ENCODE data around the gene PICK1.
"Not testable (repeated sequence)": the region's sequence is repeated elsewhere in the genome, so short reads cannot be mapped to it uniquely, and the experiment has no call there.

The PICK1 gene

DNA sequence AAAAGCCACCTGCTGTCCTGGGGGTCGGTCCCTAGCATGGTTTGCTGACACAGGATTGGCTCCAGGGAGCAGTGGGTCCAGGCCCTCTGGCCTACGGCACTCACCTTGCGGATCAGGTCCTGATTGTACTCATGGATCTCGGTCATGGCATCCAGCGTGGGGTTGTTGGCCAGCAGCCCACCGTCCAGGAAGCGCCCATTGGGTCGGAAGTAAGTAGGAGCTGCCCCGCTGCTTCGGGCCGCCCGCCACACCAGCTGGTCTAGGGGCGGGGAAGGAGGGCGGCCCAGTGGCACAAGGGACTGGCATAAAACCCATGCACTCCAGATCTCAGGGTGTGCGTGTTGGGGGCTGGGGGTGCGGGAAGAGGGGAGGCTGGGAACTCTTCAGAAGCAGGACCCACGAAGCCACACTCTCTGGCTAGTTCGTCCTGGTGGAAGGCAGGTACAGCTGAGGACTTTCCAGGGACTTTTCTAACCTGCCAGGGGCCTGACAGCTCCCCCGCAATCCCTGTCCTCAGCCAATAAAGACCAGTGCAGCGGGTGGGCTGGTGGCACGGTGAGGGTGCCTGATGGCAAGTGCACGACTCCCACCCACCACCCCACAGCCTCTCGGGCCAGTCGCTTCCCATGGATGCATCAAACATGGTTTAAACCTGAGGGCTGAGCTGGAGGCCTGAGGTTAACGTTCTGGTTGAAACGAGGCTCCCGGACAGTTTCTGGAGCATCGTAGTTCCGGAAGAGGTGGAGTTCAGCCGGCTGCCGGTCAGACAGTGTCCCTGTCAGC, 58.4 kb downstream of the PICK1 start:
- H3K27ac ChIP-seq, result no peak overlapping the region

DNA sequence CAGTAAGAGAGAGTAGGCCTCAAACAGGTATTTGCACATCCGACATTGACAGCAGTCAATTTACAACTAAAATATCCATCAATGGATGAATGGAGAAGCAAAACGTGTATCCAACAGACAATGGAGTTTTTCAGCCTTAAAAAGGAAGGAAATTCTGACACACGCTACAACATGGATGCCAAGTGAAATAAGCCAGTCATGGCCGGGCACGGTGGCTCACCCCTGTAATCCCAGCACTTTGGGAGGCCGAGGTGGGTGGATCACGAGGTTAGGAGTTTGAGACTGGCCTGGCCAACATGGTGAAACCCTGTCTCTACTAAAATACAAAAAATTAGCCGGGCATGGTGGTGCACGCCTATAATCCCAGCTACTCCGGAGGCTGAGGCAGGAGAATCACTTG, 60.4 kb downstream of the PICK1 start:
- POLR2A ChIA-PET (ENCODE audit: low non-redundant PET); DNase-seq (ENCODE audit: low spot score); CTCF ChIA-PET; H3K27ac ChIP-seq: not testable (repeated sequence)

More for the DNA sequence above, 58.4 kb downstream of the PICK1 start:
- DNase-seq (ENCODE audit: low spot score), result no peak
- TF ChIP-seq, protein P1, sequence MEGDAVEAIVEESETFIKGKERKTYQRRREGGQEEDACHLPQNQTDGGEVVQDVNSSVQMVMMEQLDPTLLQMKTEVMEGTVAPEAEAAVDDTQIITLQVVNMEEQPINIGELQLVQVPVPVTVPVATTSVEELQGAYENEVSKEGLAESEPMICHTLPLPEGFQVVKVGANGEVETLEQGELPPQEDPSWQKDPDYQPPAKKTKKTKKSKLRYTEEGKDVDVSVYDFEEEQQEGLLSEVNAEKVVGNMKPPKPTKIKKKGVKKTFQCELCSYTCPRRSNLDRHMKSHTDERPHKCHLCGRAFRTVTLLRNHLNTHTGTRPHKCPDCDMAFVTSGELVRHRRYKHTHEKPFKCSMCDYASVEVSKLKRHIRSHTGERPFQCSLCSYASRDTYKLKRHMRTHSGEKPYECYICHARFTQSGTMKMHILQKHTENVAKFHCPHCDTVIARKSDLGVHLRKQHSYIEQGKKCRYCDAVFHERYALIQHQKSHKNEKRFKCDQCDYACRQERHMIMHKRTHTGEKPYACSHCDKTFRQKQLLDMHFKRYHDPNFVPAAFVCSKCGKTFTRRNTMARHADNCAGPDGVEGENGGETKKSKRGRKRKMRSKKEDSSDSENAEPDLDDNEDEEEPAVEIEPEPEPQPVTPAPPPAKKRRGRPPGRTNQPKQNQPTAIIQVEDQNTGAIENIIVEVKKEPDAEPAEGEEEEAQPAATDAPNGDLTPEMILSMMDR (conservative IDR thresholded peaks at IDR 0.05; ENCODE audit: low read depth), result no peak
- ChIA-PET CTCF (interaction anchor here (1.2 kb wide), 1 partner anchor 30 kb away, joined by 3 read pairs; no protein-coding TSS in a partner anchor), POLR2A (ENCODE audit: low non-redundant PET) (no interaction called here)

DNA sequence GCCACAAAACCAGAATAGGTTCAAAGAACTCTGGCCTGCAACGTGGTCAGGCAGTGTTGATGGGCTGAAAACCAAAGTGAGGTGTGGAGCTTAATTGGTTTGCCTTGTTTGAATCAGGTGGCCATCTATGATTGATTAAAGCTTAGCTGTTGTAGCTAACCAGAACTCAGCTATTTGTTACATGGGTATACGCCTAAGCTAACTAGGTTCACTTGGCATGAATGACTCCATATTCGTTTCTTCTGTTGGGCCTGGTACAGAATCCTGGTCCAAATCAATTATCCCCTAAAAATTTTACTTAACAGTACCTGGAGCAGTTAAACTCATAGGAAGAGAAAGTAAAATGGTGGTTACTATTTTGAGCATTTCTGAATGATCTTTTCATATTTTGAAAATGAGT, 61.0 kb downstream of the PICK1 start:
- POLR2A ChIA-PET (ENCODE audit: low non-redundant PET), result no interaction called here
- DNase-seq (ENCODE audit: low spot score), result no peak
- TF ChIP-seq, protein P1 (conservative IDR thresholded peaks at IDR 0.05; ENCODE audit: low read depth), result no peak
- H3K27ac ChIP-seq, result no peak overlapping the region
- CTCF ChIA-PET, result interaction anchor here (0.6 kb wide), 1 partner anchor 92 kb away, joined by 4 read pairs; no protein-coding TSS in a partner anchor

DNA sequence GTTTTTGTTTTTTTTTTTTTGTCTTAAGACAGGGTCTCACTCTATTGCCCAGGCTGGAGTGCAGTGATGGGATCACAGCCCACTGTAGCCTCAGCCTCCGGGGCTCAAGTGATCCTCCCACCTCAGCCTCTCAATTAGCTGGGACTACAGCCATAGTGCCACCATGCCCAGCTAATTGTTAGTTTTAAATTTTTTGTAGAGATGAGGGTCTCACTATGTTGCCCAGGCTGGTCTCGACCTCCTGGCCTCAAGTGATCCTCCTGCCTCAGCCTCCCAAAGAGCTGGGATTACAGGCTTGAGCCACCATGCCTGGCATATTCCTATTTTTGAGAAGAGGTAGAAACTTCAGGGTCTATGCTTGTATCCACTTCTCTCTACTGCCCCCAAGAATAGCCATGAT, 61.5 kb downstream of the PICK1 start:
- CTCF ChIA-PET, result interaction anchor here (0.6 kb wide), 1 partner anchor 92 kb away, joined by 4 read pairs; no protein-coding TSS in a partner anchor
- DNase-seq (ENCODE audit: low spot score); POLR2A ChIA-PET (ENCODE audit: low non-redundant PET); H3K27ac ChIP-seq: not testable (repeated sequence)

DNA sequence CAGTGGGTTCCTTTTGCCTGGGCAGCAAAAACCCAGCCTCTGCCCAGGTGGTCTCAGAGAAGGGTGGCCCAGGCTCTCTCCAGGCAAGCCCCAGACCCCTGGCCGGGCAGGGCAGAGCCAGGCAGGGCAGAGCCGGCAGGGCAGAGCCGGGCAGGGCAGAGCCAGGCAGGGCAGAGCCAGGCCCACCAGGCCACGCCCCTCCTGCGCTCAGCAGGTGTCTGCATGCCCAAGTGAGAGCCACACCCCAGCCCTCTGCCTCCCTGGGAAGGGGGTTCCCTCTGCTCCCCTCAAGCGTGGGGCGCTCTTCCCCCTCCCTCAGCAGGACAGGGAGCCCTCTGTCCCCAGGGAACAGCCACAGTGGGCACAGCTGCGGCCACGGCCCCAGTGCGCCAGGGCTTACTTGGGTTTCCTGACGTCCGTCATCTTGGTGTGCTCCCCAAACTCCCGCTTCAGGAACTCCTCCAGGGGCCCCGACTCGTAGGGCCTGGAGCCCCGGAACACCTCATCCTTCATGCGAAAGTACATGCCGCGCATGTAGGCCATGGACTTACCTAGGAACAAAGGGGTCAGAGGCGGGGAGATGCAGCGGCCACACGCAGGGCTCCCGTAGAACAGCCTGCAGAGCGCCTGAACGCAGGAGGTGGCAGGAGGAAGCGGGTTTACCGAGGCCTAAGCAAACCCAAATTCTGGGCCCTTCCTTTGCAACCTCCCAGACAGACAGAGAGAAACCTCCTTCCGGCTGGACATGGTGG, 63.3 kb downstream of the PICK1 start:
- CTCF ChIA-PET, result no interaction called here
- POLR2A ChIA-PET (ENCODE audit: low non-redundant PET), result no interaction called here
- no peak for DNase-seq (ENCODE audit: low spot score)
- peak overlapping the region; percentile 72 for H3K27ac ChIP-seq
- TF ChIP-seq, protein P1 (conservative IDR thresholded peaks at IDR 0.05; ENCODE audit: low read depth), result no peak

DNA sequence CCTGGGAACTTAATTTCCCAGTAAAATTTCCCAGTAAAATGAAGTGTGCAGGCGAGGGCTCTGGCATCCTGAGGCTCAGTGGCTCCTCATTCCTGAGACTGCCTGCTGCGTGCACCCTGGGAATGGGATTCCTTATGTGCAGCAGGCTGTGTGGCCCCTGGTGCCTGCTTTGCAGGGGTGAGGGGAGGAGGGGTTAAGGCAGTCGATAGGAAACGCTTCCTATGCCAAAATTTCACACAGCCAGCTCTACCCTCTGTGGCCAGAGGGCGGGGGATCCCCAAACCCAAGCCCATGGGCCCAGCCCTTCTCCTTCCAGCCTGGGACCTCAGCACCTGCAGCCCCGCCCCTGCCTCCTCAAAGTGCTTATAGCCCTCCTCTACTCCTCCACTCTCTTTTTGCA, 65.4 kb downstream of the PICK1 start:
- TF ChIP-seq, protein P1 (conservative IDR thresholded peaks at IDR 0.05; ENCODE audit: low read depth), result no peak
- no peak for DNase-seq (ENCODE audit: low spot score)
- ChIA-PET CTCF (interaction anchor here (0.6 kb wide), 1 partner anchor 225 kb away, joined by 3 read pairs; no protein-coding TSS in a partner anchor), POLR2A (ENCODE audit: low non-redundant PET) (no interaction called here)
- peak overlapping the region; percentile 72 for H3K27ac ChIP-seq

DNA sequence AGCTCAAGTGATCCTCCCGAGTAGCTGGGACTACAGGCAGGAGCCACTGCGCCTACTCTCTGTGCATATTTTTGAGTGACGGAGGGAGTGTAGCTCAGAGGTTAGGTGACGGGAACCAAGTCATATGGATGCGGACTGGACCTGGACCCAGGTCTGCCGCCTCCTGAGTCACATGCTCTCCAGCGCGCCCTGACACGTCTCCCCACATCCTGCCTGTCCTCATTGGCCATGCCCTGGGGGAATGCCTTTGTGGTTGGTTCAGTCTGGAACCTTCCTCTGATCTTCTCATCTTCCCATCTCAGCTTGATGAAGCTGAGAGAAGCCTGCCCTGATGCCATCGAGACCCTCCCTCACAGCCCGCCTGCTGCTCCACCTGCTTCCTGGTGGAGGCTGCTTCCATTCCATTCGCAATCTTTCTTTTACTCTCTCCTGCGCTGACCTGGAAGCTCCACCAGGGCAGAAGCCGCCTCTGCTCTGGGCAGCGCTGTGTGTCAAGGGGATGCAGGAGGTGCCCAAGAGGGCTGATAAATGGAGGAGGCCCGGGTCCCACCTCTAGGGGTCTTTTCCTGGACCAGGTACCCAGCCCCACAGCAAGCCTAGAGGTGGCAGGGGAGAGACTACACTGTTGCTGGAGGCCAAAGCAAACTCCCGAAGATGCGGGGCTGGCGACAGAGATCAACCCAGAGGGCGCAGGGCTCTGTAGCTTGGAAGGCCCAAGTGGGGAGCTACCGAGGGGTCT, 67.2 kb downstream of the PICK1 start:
- H3K27ac ChIP-seq, result peak overlapping the region; percentile 72
- TF ChIP-seq, protein P1 (conservative IDR thresholded peaks at IDR 0.05; ENCODE audit: low read depth), result no peak
- CTCF ChIA-PET, result interaction anchor here (0.5 to 0.6 kb wide), 3 partner anchors 11 to 1396 kb away, joined by 3 read pairs; partner anchors contain the start of gene BAIAP2L2
- POLR2A ChIA-PET (ENCODE audit: low non-redundant PET), result no interaction called here
- DNase-seq (ENCODE audit: low spot score), result peak; percentile 68

All from RWPE1 (cell line).